ENCODE data around the gene MAPRE2. TPM values are rescaled to one million over a fixed set of nuclear protein-coding genes. Genes with fewer than 3 reads are reported as not detected.

Gene MAPRE2
- total RNA-seq, 6 donors from 2014 or later = 21.2 to 35.5 (median 27.8) TPM

DNA sequence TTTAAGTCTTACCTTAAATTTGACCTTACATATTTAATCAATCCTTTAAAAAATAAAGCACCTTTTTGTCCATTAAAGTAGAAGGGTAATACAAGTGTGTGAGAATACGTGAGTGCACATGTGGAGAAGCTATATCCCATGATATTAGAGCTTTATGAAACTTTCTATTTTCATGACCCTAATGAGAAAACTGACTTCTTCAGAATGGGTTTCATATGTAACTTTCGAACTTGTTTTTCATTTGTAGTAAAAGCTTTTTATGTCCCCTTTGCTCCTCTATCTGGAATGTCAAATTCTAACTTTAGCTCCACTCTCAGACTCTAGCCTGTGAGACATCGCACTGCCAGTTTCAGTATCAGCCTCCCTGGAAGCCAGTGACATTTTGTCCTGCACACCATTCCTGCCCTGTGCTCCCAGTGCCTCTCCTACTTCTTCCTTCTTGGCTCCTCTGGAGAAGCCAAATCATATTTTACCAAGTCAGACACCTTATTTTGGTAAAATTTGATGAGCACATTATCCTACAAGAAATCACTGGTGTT, 42.0 kb downstream of the MAPRE2 start:
- Histone ChIP-seq H3K27me3 (no peaks in the 10 kb centered on the region), H3K27ac (no peak overlapping the region), H3K4me1 (peaks cover 0 to 26% (median 19%) of the 10 kb centered on the region in 4 donors), H3K9me3 (no peaks in the 10 kb centered on the region), H3K4me3 (no peak overlapping the region), H3K36me3 (no peaks in the 10 kb centered on the region)
- no peak for ATAC-seq (ENCODE audit: low FRiP score in 2 of 2)
- TF ChIP-seq POLR2A (IDR thresholded peaks at IDR 0.05) (no peak), EP300 (IDR thresholded peaks at IDR 0.05) (no peak), POLR2AphosphoS5 (IDR thresholded peaks at IDR 0.05) (no peak)
- TF ChIP-seq, protein P1, sequence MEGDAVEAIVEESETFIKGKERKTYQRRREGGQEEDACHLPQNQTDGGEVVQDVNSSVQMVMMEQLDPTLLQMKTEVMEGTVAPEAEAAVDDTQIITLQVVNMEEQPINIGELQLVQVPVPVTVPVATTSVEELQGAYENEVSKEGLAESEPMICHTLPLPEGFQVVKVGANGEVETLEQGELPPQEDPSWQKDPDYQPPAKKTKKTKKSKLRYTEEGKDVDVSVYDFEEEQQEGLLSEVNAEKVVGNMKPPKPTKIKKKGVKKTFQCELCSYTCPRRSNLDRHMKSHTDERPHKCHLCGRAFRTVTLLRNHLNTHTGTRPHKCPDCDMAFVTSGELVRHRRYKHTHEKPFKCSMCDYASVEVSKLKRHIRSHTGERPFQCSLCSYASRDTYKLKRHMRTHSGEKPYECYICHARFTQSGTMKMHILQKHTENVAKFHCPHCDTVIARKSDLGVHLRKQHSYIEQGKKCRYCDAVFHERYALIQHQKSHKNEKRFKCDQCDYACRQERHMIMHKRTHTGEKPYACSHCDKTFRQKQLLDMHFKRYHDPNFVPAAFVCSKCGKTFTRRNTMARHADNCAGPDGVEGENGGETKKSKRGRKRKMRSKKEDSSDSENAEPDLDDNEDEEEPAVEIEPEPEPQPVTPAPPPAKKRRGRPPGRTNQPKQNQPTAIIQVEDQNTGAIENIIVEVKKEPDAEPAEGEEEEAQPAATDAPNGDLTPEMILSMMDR (IDR thresholded peaks at IDR 0.05) = no peak
- 90 to 94% methylated on average over 3 of the region's 3 CpGs for WGBS, 2 donors
- DNase-seq = no peak

DNA sequence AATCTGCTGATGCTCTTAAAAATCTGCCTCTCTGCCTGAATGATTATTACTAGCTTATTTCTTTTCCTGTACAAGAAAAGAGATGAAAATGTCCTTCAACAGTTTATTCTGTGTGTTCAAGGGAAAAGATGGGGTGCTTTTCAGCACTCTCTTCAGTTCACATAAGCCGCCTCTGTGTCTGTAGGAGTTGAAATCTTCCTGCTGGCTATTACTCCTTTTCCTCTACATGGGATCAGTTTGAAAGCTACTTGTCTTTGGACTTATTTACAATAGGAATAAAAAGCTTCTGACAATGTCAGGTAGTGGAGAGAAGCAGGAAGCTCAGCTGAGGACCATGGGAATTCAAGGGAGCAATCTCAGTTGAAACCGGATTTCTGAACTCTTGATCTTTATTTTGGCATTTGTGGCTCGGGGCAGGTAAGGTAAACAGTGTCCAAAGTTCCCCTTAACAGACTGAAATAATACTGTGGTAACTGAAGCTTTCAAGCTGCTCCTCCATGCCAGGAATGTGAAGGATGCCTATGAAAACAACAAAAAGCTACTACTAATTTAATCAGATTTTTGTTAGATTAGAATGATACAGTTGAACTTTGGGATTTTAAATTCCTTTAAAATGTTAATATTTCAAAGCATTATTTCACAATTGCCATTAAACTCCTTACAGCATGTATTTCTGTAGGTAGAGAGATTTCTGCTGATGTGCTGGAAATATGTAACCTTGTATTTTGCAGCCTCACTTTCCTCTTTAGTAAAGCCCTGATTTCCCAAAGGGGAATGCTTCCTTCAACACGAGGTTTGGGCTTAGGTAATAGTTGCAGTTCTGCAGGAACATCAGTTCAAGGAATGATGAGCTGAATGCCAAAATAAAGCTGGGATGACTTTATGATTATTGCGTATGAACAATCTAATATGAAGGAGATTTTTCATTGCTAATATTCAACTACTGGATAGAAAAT, 43.6 kb downstream of the MAPRE2 start:
- H3K4me1 ChIP-seq = peaks cover 0 to 24% (median 19%) of the 10 kb centered on the region in 4 donors
- H3K27ac ChIP-seq = no peak overlapping the region
- DNase-seq (no peak), ATAC-seq (ENCODE audit: low FRiP score in 2 of 2) (no peak)
- WGBS, 2 donors = 59 to 63% methylated on average over 5 of the region's 5 CpGs
- no peak for TF ChIP-seq EP300 (IDR thresholded peaks at IDR 0.05)
- TF ChIP-seq POLR2A (IDR thresholded peaks at IDR 0.05) = no peak
- no peak for TF ChIP-seq POLR2AphosphoS5 (IDR thresholded peaks at IDR 0.05)
- TF ChIP-seq, protein P1 (IDR thresholded peaks at IDR 0.05) = no peak
- no peak overlapping the region for H3K4me3 ChIP-seq
- no peaks in the 10 kb centered on the region for H3K9me3 ChIP-seq
- H3K36me3 ChIP-seq = no peaks in the 10 kb centered on the region
- H3K27me3 ChIP-seq = no peaks in the 10 kb centered on the region

DNA sequence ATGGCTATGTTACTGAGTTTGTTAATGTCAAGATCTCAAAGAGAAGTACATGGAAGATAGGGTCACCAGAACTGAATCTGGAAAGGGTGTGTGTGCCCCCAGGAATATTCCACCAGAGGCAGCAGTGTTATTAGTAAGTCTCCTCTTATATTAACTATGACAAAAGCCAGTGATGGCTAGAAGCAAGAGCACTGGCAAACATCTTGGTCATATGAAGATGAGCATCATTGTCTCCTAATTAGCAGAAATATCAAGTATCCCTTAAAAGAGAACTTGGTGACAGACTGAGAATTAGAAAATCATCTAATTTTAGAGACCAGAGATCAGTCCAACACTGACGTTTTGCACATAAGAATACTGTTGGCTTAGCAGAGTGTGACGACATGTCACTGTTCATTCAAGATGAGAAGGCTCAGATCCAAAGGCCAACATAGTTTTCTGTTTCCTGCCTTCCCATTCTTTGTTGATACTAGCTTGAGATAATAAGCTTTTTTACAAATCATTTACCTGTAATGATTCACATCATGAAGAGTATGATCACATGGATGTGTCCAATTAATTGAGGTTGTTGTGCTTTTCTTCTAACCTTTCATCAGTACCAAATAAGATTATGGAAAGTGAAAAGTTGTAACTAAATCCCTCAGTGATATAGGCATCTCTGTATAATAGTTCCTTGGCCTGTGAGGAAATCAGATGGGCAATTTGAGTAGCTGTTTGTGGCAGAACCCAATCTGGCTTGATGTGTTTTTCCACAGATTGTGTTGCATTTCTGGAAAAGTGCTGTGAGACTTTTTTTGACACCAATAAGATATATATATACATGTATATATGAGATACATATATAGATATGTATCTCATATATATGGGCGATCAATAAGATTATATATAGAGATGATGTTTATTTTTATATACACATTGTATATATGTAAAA, 44.5 kb downstream of the MAPRE2 start:
- WGBS, 2 donors = 71% methylated on average over 3 of the region's 3 CpGs
- Histone ChIP-seq H3K36me3 (no peaks in the 10 kb centered on the region), H3K27ac (no peak overlapping the region), H3K9me3 (no peaks in the 10 kb centered on the region), H3K4me3 (no peak overlapping the region), H3K27me3 (no peaks in the 10 kb centered on the region), H3K4me1 (peaks cover 0 to 24% (median 19%) of the 10 kb centered on the region in 4 donors)
- ATAC-seq (ENCODE audit: low FRiP score in 2 of 2) = no peak
- no peak for TF ChIP-seq EP300 (IDR thresholded peaks at IDR 0.05)
- TF ChIP-seq POLR2AphosphoS5 (IDR thresholded peaks at IDR 0.05) = no peak
- no peak for TF ChIP-seq POLR2A (IDR thresholded peaks at IDR 0.05)
- TF ChIP-seq, protein P1 (IDR thresholded peaks at IDR 0.05) = no peak
- DNase-seq = no peak

DNA sequence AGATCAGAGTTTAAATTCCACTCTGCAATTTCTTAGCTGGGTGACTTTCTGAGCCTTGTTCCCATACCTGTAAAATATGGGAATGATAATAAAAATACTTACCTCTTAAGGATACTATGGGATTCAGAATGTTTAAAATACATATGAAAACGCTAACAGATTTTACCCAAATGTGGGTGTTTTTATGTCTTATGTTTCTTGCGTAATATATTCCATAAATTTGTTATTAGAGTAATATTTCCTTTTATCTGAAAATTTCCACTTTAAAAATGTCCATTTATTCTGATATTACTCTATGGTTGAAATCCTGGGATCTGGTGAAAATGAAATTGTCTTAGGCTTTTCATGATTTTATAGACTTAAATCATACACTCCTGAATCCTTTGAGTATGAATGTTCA, 45.5 kb downstream of the MAPRE2 start:
- 98 to 100% methylated on average over 2 of the region's 2 CpGs for WGBS, 2 donors
- Histone ChIP-seq H3K27me3 (no peaks in the 10 kb centered on the region), H3K27ac (no peak overlapping the region), H3K4me1 (peaks cover 0 to 24% (median 19%) of the 10 kb centered on the region in 4 donors), H3K9me3 (no peaks in the 10 kb centered on the region), H3K4me3 (no peak overlapping the region), H3K36me3 (no peaks in the 10 kb centered on the region)
- TF ChIP-seq POLR2AphosphoS5 (IDR thresholded peaks at IDR 0.05) (no peak), EP300 (IDR thresholded peaks at IDR 0.05) (no peak), POLR2A (IDR thresholded peaks at IDR 0.05) (no peak)
- TF ChIP-seq, protein P1 (IDR thresholded peaks at IDR 0.05) = no peak
- DNase-seq = no peak
- no peak for ATAC-seq (ENCODE audit: low FRiP score in 2 of 2)

Data from upper lobe of left lung (tissue), 6 donors.